H7 (cell line): Measurements from ENCODE around the gene WDR70. TPM values are rescaled to one million over a fixed set of nuclear protein-coding genes. Genes with fewer than 3 reads are reported as not detected.
"Not testable (repeated sequence)": the region's sequence is repeated elsewhere in the genome, so short reads cannot be mapped to it uniquely, and the experiment has no call there.

Experiments
- DNase-seq: peaks from one replicate; pipeline ENCODE4 v3.0.0; 2012
- H3K27me3 ChIP-seq: 2 replicates; pipeline ENCODE4 v1.6.0; 2011; ENCODE audit warnings: mild to moderate bottlenecking, low read length; ENCODE audit not compliant: control insufficient read depth, insufficient read depth
- H3K36me3 ChIP-seq: replicated peaks from 2 replicates; pipeline ENCODE4 v1.5.1; 2011; ENCODE audit warnings: low read length; ENCODE audit not compliant: control insufficient read depth, insufficient read depth
- H3K4me3 ChIP-seq: 2 replicates; pipeline ENCODE4 v1.5.1; 2011; ENCODE audit warnings: low read depth, mild to moderate bottlenecking, control low read depth, low read length, moderate library complexity; ENCODE audit not compliant: insufficient read depth
- total RNA-seq: library from RNA; depleted of rRNA; stranded (reverse); fragments of >200 nt; shearing (Covaris generic); gene quantifications from 2 replicates; pipeline ENCODE4 v1.2.3, GENCODE V29; 2014

WDR70 gene
- total RNA-seq, 1 experiment from 2014 or later: 28.0 TPM

DNA sequence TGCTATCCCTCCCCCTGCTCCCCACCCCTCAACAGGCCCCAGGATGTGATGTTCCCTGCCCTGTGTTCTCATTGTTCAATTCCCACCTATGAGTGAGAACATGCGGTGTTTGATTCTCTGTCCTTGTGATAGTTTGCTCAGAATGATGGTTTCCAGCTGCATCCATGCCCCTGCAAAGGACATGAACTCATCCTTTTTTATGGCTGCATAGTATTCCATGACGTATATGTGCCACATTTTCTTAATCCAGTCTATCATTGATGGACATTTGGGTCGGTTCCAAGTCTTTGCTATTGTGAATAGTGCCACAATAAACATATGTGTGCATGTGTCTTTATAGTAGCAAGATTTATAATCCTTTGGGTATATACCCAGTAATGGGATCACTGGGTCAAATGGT lies 214.2 kb downstream of the WDR70 start:
- H3K4me3 ChIP-seq, H3K27me3 ChIP-seq, H3K36me3 ChIP-seq, DNase-seq: not testable (repeated sequence)

DNA sequence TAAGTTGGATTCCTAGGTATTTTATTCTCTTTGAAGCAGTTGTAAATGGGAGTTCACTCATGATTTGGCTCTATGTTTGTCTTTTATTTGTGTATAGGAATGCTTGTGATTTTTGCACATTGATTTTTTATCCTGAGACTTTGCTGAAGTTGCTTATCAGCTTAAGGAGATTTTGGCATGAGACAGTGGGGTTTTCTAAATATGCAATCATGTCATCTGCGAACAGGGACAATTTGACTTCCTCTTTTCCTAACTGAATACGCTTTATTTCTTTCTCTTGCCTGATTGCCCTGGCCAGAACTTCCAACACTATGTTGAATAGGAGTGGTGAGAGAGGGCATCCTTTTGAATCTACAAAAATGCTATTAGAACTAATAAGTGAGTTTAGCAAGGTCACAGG lies 215.7 kb downstream of the WDR70 start:
- not testable (repeated sequence) for H3K36me3 ChIP-seq, H3K4me3 ChIP-seq, DNase-seq, H3K27me3 ChIP-seq

DNA sequence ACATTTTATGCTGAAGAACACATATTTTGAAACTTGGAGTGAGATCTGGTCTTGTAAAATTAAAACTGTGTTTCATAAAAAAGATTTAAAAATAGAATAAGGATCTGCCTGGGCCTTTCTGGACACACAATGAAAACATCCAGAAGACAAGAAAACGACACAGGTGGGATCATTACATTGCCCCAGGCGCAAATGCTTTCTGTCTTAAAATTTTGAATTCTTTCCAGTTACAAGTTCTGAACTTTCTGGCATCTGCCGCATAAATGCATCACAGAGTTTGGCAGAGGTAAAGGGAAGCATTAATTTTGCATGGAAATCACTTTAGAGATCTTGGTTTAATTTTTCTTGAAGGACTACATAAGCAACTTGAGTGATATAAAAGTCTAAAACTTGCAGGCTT lies 219.6 kb downstream of the WDR70 start:
- DNase-seq: no peak
- no peak overlapping the region for H3K4me3 ChIP-seq
- no peaks in the 10 kb centered on the region for H3K36me3 ChIP-seq
- H3K27me3 ChIP-seq: no peaks in the 10 kb centered on the region

DNA sequence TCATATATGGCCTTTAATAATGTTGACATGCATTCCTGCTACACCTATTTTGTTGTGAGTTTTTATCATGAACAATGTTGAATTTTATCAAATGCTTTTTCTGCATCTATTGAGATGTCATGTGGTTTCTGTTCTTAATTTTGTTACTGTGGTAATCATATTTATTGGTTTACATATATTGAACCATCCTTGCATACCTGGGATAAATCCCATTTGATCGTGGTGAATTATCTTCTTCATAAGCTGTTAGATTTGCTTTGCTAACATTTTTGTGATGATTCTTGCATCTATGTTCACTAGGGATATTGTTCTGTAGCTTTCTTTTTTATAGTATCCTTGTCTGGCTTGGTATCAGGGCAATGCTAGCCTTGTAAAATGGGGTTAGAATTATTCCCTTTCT lies 222.0 kb downstream of the WDR70 start:
- Histone ChIP-seq H3K36me3 (no peaks in the 10 kb centered on the region), H3K4me3 (no peak overlapping the region), H3K27me3 (no peaks in the 10 kb centered on the region)
- no peak for DNase-seq

DNA sequence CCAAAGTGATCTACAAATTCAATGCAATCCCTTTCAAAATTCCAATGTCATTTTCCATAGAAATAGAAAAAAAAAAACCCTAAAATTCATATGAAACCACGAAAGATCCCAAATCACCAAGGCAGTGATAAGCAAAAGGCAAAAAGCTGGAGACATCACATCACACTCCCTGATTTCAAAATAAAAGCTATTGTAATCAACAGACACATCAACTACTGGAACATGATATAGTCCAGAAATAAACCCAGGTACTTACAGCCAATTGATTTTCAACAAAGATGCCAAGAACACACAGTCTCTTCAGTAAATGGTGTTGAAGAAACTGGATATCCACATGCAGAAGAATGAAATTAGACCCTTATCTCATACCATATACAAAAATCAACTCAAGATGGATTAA lies 224.0 kb downstream of the WDR70 start:
- Histone ChIP-seq H3K36me3 (no peaks in the 10 kb centered on the region), H3K27me3 (no peaks in the 10 kb centered on the region), H3K4me3 (no peak overlapping the region)
- DNase-seq: no peak

DNA sequence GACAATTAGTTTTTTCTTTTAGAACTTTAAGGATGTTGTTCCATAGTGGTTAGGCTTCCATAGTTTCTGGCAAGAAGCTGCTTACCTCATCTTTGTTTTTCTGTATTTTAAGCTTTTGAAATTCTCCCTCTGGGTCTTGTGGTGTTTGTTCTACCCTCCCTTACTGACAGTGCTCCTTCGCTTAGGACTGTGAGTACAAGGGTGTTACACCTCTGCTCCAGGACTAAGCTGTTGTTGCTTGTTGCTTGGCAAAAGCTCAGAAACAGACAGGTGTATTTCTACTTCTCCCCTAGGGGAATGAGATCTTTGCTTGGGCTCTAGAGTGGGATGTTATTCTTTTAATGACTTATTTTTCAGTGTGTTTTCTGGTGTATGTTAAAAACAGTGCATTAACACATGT lies 225.2 kb downstream of the WDR70 start:
- no peaks in the 10 kb centered on the region for H3K36me3 ChIP-seq
- peak; percentile 8 for DNase-seq

DNA sequence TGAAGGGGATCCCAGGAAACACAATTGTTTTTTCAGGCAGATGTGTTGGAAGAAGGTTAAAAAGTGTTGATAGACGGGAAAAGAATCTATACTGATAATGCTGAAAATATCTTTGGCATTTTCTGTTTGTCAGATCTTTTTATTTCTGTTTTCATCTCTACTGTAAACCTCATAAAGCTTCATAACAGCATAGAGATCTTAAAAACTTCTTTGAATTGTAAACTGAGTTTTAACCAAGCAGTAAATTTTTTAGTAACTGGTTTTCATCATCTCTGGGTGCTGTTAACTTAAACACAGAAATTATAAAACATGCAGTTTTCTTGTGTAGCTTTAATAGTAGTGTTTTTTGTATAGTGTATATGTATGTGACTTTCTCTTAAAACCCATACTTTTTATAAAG lies 227.0 kb downstream of the WDR70 start:
- no peak for DNase-seq
- Histone ChIP-seq H3K4me3 (no peak overlapping the region), H3K27me3 (no peaks in the 10 kb centered on the region), H3K36me3 (no peaks in the 10 kb centered on the region)

More for the DNA sequence above, 225.2 kb downstream of the WDR70 start:
- Histone ChIP-seq H3K27me3 (no peaks in the 10 kb centered on the region), H3K4me3 (no peak overlapping the region)

DNA sequence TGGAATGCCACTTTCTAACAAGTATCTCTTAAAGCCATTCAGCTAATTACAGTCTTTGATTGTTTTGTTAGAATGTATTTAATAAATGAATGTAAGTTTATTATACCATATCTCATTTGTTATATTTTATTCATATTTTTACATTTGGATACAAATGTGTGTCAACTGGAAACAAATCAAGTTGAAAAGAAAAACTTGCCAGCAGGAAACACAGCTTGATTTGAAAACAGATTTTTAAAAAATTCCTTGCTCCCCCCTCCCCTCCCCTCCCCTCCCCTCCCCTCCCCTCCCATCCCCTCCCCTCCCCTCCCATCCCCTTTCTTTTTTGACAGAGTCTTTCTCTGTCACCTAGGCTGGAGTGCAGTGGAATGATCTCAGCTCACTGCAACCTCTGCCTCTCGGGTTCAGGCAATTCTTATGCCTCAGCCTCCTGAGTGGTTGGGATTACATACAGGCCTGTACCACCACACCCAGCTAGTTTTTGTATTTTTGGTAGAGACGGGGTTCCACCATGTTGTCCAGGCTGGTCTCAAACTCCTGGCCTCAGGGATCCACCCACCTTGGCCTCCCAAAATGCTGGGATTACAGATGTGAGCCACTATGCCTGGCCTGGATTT lies 227.6 kb downstream of the WDR70 start:
- Histone ChIP-seq H3K4me3 (no peak overlapping the region), H3K36me3 (no peaks in the 10 kb centered on the region), H3K27me3 (no peaks in the 10 kb centered on the region)
- DNase-seq: no peak

DNA sequence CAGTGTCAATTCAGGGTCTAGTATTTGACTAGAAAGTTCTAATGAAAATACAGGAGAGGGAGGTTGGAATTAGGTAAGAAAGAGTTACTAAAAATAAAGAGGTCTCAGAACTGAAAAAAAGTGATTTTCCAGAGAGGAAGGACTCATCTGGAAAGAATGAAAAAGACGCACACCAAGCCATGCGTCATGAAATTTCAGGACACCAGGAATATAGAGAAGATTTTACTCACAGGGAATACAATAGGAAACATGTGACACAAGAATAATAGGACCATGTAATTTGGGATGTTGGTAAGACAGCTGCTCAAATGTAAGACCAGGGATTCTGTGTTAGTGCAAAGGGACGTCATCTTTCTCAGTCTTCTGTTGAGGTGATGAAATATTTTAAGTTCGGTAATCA lies 236.1 kb downstream of the WDR70 start:
- Histone ChIP-seq H3K27me3 (no peaks in the 10 kb centered on the region), H3K4me3 (no peak overlapping the region), H3K36me3 (no peaks in the 10 kb centered on the region)
- DNase-seq: no peak

DNA sequence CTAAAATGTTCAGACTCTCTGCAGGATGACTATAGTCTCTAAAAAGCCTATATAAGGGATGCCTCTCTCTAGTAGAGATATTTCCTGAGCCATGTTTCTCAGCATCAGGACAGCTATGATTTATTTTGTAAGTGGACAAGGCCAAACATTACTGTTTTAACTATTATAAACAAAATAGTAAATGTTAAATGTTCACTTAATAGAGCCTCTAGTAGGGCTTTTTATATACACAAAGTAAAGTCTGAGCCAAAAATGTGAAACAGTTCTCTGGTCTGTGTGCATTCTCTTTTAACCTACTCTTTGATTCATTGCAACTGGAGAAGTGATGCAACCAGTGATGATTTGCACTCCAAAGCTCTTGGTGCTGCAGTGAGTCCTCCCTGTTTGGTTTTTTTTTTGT lies 240.2 kb downstream of the WDR70 start:
- Histone ChIP-seq H3K27me3 (no peaks in the 10 kb centered on the region), H3K36me3 (no peaks in the 10 kb centered on the region), H3K4me3 (no peak overlapping the region)
- no peak for DNase-seq

DNA sequence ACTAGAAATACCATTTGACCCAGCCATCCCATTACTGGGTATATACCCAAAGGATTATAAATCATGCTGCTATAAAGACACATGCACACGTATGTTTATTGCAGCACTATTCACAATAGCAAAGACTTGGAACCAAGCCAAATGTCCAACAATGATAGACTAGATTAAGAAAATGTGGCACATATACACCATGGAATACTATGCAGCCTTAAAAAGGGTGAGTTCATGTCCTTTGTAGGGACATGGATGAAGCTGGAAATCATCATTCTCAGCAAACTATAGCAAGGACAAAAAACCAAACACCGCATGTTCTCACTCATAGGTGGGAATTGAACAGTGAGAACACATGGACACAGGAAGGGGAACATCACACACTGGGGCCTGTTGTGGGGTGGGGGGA lies 243.2 kb downstream of the WDR70 start:
- DNase-seq, H3K27me3 ChIP-seq, H3K36me3 ChIP-seq, H3K4me3 ChIP-seq: not testable (repeated sequence)

DNA sequence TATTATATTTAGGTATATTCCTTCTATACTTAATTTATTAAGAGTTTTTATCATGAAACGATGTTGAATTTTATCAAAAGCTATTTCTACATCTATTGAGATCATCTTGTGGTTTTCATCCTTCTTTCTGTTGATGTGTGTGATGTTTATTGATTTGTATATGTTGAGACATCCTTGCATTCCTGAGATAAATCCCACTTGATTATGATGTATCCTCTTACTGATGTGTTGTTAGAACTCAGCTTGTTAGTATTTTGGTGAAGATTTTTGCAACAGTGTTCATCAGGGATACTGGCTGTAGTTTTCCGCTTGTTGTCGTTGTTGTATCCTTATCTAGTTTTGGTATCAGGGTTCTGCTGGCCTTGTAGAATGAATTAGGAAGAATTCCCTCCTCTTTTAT lies 247.1 kb downstream of the WDR70 start:
- Histone ChIP-seq H3K36me3 (no peaks in the 10 kb centered on the region), H3K27me3 (no peaks in the 10 kb centered on the region), H3K4me3 (no peak overlapping the region)
- no peak for DNase-seq

DNA sequence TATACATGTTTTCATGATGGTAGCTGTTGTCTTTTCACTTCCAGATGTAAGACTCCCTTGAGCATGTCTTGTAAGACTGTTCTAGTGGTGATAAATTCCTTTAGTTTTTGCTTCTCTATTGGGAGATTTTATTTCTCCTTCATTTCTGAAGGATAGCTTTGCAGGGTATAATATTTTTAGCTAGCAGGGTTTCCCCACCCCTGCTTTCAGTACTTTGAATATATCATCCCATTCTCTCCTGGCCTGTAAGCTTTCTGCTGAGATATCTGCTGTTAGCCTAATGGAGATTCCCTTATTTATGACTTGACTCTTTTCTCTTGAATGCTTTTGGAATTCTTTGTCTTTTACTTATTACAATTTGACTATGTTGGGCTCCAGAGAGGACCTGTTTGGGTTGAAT lies 249.8 kb downstream of the WDR70 start:
- Histone ChIP-seq H3K36me3 (no peaks in the 10 kb centered on the region), H3K4me3 (no peak overlapping the region), H3K27me3 (no peaks in the 10 kb centered on the region)
- DNase-seq: no peak

DNA sequence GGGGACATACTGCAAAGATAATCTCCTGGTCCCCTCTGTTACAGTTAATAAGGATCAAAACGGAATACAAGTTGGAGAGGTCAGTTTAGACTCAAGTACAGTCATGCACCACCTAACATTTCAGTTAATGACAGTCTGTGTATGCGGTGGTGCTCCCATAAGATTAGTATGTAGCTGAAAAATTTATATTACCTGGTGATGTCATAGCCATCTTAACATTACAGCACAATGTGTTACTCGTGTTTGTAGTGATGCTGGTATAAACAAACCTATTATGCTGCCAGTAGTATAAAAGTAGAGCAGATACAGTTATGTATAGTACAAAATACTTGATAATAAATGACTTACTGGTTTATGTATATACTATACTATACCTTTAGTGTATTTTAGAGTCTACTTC lies 252.8 kb downstream of the WDR70 start:
- DNase-seq: no peak
- H3K36me3 ChIP-seq: no peaks in the 10 kb centered on the region
- no peak overlapping the region for H3K4me3 ChIP-seq
- H3K27me3 ChIP-seq: no peaks in the 10 kb centered on the region

DNA sequence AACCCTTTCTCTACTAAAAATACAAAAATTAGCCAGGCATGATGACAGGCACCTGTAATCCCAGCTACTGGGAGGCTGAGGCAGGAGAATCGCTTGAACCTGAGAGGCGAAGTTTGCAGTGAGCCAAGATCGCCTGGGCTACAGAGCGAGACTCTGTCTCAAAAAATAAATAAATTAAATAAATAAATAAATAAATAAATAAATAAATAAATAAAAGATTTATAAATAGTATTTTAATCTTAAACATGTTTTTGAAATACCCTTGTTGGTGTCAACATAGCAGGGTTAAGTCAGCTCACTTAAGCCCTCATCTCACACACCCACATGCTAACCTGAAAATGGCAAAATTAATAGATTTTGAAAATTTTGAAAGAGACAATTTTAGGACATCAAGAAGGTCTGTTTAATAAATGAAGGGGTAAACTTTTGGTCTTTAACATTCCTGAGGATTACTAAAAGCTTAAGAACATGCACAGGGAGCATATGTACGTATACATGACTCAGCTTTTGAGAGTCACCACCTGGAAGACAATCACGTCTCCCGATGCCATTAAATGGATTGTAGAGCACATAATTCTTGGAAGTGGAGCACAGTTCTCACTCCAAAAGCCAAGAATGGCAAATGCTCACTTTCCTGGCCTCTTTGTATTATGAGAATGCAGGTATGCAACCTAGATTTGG lies 258.2 kb downstream of the WDR70 start:
- Histone ChIP-seq H3K36me3 (no peaks in the 10 kb centered on the region), H3K27me3 (no peaks in the 10 kb centered on the region), H3K4me3 (no peak overlapping the region)
- DNase-seq: no peak

DNA sequence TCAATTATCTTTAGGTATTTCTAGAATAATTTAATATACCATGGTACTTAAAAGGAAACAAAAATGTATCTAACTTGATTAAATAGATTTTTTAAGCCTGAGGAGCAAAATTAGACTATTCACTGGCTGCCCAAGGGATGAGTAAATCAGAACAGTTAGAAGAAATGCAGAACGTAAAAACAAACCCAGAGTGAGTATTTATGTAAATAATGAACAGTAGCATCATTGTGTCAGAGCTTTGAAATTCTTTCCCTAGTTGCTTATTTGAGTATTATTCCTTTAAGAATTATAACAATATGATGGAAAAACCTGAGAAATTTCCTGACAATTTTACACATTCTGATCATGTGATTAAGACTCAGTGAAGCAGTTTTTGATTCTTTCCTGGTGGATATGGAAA lies 259.8 kb downstream of the WDR70 start:
- H3K4me3 ChIP-seq: no peak overlapping the region
- H3K27me3 ChIP-seq: no peaks in the 10 kb centered on the region
- no peaks in the 10 kb centered on the region for H3K36me3 ChIP-seq
- no peak for DNase-seq
